ENCODE data around the gene KDM2B.

- TF ChIP-seq, protein P1, sequence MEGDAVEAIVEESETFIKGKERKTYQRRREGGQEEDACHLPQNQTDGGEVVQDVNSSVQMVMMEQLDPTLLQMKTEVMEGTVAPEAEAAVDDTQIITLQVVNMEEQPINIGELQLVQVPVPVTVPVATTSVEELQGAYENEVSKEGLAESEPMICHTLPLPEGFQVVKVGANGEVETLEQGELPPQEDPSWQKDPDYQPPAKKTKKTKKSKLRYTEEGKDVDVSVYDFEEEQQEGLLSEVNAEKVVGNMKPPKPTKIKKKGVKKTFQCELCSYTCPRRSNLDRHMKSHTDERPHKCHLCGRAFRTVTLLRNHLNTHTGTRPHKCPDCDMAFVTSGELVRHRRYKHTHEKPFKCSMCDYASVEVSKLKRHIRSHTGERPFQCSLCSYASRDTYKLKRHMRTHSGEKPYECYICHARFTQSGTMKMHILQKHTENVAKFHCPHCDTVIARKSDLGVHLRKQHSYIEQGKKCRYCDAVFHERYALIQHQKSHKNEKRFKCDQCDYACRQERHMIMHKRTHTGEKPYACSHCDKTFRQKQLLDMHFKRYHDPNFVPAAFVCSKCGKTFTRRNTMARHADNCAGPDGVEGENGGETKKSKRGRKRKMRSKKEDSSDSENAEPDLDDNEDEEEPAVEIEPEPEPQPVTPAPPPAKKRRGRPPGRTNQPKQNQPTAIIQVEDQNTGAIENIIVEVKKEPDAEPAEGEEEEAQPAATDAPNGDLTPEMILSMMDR (IDR thresholded peaks at IDR 0.05; ENCODE audit: control extremely low read depth in 1 of 3, insufficient read depth in 1 of 3, low read depth in 1 of 3, low read length in 3 of 3), result no peak
- TF ChIP-seq POLR2A (IDR thresholded peaks at IDR 0.05; ENCODE audit: control extremely low read depth in 1 of 2, low read depth in 2 of 2, low read length in 2 of 2) (no peak), JUN (IDR thresholded peaks at IDR 0.05; ENCODE audit: low read depth, low read length) (no peak), RAD21 (IDR thresholded peaks at IDR 0.05 in 1 of 2, conservative IDR thresholded peaks at IDR 0.05 in 1 of 2; ENCODE audit: low read depth in 2 of 2, low read length in 2 of 2) (no peak), RFX5 (IDR thresholded peaks at IDR 0.05; ENCODE audit: borderline replicate concordance, low read depth, low read length) (no peak), SIRT6 (IDR thresholded peaks at IDR 0.05; ENCODE audit: low read length) (no peak), BACH1 (IDR thresholded peaks at IDR 0.05; ENCODE audit: low read length) (no peak), EZH2 (IDR thresholded peaks at IDR 0.05; ENCODE audit: low read depth, low read length, severe bottlenecking) (no peak)
- TF ChIP-seq, protein P2, sequence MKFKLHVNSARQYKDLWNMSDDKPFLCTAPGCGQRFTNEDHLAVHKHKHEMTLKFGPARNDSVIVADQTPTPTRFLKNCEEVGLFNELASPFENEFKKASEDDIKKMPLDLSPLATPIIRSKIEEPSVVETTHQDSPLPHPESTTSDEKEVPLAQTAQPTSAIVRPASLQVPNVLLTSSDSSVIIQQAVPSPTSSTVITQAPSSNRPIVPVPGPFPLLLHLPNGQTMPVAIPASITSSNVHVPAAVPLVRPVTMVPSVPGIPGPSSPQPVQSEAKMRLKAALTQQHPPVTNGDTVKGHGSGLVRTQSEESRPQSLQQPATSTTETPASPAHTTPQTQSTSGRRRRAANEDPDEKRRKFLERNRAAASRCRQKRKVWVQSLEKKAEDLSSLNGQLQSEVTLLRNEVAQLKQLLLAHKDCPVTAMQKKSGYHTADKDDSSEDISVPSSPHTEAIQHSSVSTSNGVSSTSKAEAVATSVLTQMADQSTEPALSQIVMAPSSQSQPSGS (IDR thresholded peaks at IDR 0.05; ENCODE audit: low read length), result no peak
- TF ChIP-seq, protein P3, sequence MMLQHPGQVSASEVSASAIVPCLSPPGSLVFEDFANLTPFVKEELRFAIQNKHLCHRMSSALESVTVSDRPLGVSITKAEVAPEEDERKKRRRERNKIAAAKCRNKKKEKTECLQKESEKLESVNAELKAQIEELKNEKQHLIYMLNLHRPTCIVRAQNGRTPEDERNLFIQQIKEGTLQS (IDR thresholded peaks at IDR 0.05; ENCODE audit: insufficient read depth, low read depth, low read length), result no peak
- TF ChIP-seq, protein P4, sequence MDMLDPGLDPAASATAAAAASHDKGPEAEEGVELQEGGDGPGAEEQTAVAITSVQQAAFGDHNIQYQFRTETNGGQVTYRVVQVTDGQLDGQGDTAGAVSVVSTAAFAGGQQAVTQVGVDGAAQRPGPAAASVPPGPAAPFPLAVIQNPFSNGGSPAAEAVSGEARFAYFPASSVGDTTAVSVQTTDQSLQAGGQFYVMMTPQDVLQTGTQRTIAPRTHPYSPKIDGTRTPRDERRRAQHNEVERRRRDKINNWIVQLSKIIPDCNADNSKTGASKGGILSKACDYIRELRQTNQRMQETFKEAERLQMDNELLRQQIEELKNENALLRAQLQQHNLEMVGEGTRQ (IDR thresholded peaks at IDR 0.05; ENCODE audit: low read length), result no peak
- TF ChIP-seq, protein P5, sequence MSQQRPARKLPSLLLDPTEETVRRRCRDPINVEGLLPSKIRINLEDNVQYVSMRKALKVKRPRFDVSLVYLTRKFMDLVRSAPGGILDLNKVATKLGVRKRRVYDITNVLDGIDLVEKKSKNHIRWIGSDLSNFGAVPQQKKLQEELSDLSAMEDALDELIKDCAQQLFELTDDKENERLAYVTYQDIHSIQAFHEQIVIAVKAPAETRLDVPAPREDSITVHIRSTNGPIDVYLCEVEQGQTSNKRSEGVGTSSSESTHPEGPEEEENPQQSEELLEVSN (IDR thresholded peaks at IDR 0.05), result no peak
Observed at GRCh38 chr12:121535150-121536053, 45.4 kb downstream of the KDM2B start.
